IMR-90 (cell line): Measurements from ENCODE around the gene TIAM2.

Source experiments
- BHLHE40 ChIP-seq: fragments of 150-350 bp; IDR thresholded peaks from 2 replicates; pipeline ENCODE4 v1.6.1; 2016; ENCODE audit warnings: mild to moderate bottlenecking, low read depth, low read length
- CEBPB ChIP-seq: IDR thresholded peaks from 2 replicates; pipeline ENCODE4 v1.6.1; 2012; ENCODE audit warnings: low read depth, low read length, improper control_type of control experiment
- CTCF ChIP-seq: conservative IDR thresholded peaks from 2 replicates; pipeline ENCODE4 v1.5.1; 2012; ENCODE audit warnings: mild to moderate bottlenecking, low read depth, low read length, improper control_type of control experiment
- MAZ ChIP-seq: IDR thresholded peaks from 2 replicates; pipeline ENCODE4 v1.6.1; 2012; ENCODE audit warnings: low read depth, mild to moderate bottlenecking, low read length, improper control_type of control experiment, moderate library complexity, borderline replicate concordance
- MXI1 ChIP-seq: IDR thresholded peaks from 2 replicates; pipeline ENCODE4 v1.6.1; 2012; ENCODE audit warnings: low read depth, mild to moderate bottlenecking, low read length, moderate library complexity, borderline replicate concordance
- NFE2L2 ChIP-seq: fragments of 150-350 bp; IDR thresholded peaks from 2 replicates; pipeline ENCODE4 v1.6.1; 2016; ENCODE audit warnings: low read depth, mild to moderate bottlenecking, low read length
- POLR2A ChIP-seq: IDR thresholded peaks from 2 replicates; pipeline ENCODE4 v1.6.1; 2012; ENCODE audit warnings: mild to moderate bottlenecking, low read depth, low read length
- RAD21 ChIP-seq: IDR thresholded peaks from 2 replicates; pipeline ENCODE4 v1.6.1; 2012; ENCODE audit warnings: low read length, improper control_type of control experiment
- RFX5 ChIP-seq: IDR thresholded peaks from 2 replicates; pipeline ENCODE4 v1.8.0; 2012; ENCODE audit warnings: low read depth, mild to moderate bottlenecking, low read length, moderate library complexity
- USF2 ChIP-seq: fragments of 150-350 bp; IDR thresholded peaks from 2 replicates; pipeline ENCODE4 v1.6.1; 2017; ENCODE audit warnings: mild to moderate bottlenecking, antibody characterized with exemption, low read length, low read depth

- TF ChIP-seq BHLHE40 (no peak), CTCF (no peak), MXI1 (no peak), RAD21 (no peak), POLR2A (no peak), CEBPB (no peak), MAZ (no peak), USF2 (no peak), RFX5 (no peak), NFE2L2 (no peak)
Observed at GRCh38 chr6:155077331-155077730, 82.2 kb downstream of the TIAM2 start.
